Stimulated activated effector memory CD8-positive, alpha-beta T cell treated with anti-CD3 and anti-CD28 coated beads, Interleukin-12 subunit alpha, Interleukin-12 subunit beta, amount 100 ng/mL, for 72 hours (primary cell): ENCODE results near the gene CELSR1.
A peak's percentile ranks its signal among the peaks of the same experiment; 100 is the strongest.

ENCODE experiments used
- ATAC-seq: fragments of 150-1000 bp; cut with Tn5 transposase; 2 replicates; pipeline ENCODE4 v1.10.0; 2021
- DNase-seq, 2 donors: peaks; one replicate each; pipeline ENCODE4 v3.0.0; 2021 to 2022; ENCODE audit warnings: low spot score in 2 of 2
- H3K27ac Mint-ChIP-seq: one replicate; pipeline ENCODE4 v1.8.0; 2022; ENCODE audit warnings: mild to moderate bottlenecking, mixed read lengths
- H3K36me3 Mint-ChIP-seq: one replicate; pipeline ENCODE4 v1.8.0; 2022; ENCODE audit warnings: mild to moderate bottlenecking, mixed read lengths
- H3K4me1 Mint-ChIP-seq: one replicate; pipeline ENCODE4 v1.8.0; 2022; ENCODE audit warnings: mixed read lengths
- H3K4me3 Mint-ChIP-seq: one replicate; pipeline ENCODE4 v1.8.0; 2022; ENCODE audit warnings: mild to moderate bottlenecking, mixed read lengths
- H3K9me3 Mint-ChIP-seq: one replicate; pipeline ENCODE4 v1.8.0; 2022; ENCODE audit warnings: mixed read lengths

Gene CELSR1

DNA sequence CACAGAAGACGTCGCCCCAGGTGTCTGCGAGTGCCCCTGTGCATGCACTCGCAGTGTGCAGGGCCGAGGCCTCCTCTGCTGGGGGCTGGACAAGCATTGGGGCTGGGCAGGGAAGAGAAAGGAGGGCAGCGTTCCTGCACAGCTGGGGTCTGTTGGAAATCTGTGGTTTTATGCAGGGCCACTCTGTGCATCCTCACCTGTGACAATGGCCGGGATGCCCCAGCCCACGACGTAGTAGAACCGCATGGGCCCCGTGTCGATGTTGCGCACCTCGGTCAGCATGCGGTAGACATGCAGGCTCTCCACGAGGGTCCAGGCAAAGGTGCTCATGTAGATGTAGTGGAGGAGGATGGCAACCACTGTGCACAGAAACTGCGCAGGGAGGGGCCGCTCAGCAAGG lies 164.7 kb downstream of the CELSR1 start:
- Mint-ChIP-seq H3K36me3 (no peaks in the 10 kb centered on the region), H3K9me3 (peaks cover 4% of the 10 kb centered on the region), H3K4me3 (peak overlapping the region; percentile 6), H3K4me1 (peaks cover 62% of the 10 kb centered on the region), H3K27ac (no peak overlapping the region)
- DNase-seq: no peak
- no peak for ATAC-seq

DNA sequence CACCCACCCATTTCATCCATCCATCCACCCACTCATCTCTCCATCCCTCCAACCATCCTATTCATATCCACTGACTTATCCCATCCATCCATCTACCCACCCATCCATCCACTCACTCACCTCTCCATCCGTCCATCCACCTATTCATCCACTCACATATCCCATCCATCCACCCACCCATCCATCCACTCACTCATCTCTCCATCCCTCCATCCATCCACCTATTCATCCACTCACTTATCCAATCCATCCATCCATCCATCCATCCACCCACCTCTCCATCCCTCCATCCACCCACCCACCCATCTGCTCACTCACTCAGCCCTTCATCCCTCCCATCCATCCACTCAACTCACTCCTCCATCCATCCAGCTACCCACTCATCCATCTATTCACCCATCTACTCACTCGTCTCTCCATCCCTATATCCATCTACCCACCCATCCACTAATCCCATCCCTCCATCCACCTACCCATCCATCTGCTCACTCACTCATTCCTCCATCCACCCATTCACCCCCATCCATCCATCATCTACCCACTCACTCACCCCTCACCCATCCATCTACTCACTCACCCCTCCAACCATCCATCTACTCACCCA lies 165.7 kb downstream of the CELSR1 start:
- ATAC-seq (no peak), DNase-seq (no peak)
- Mint-ChIP-seq H3K36me3 (no peaks in the 10 kb centered on the region), H3K9me3 (peaks cover 4% of the 10 kb centered on the region), H3K27ac (no peak overlapping the region), H3K4me3 (peak overlapping the region; percentile 46), H3K4me1 (peaks cover 64% of the 10 kb centered on the region)

DNA sequence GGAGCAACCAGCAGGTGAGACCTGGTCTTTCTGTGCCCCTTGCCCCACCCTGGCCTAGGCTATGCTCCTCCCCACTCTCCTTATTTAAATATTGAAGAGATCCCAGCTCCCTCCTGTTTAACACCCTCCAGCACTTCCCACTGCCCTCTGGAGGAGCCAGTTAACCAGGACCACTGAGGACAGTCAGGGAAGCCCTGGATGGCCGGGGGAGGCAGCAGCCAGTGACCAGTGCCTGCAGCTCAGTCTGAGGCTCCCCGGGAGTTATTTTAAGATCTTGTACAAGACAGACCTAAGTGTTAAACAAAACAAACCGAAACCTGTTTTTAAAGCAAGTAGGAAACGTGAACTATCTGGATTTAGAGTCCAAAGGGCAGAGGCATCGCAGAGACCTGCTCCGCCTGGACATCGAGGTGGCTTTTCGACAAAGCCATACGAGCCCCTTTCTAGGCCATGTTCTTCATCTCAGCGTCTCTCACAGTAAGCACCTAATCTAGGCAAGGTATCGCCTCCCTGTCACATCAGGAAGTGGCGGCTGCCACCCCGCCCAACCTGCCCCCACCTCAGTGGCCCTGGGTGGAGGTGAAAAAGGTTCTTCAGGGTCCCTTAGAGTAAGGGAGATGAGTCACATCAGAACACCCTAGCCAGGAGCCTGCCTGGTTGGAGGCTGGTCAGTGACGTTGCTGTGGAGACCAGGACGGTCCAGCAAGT lies 166.7 kb downstream of the CELSR1 start:
- no peaks in the 10 kb centered on the region for H3K36me3 Mint-ChIP-seq
- DNase-seq: peak; percentile 30 to 55
- H3K27ac Mint-ChIP-seq: peak overlapping the region; percentile 60
- H3K9me3 Mint-ChIP-seq: peaks cover under 1% of the 10 kb centered on the region
- ATAC-seq: peak; percentile 69
- peak overlapping the region; percentile 46 for H3K4me3 Mint-ChIP-seq
- H3K4me1 Mint-ChIP-seq: peaks cover 64% of the 10 kb centered on the region

DNA sequence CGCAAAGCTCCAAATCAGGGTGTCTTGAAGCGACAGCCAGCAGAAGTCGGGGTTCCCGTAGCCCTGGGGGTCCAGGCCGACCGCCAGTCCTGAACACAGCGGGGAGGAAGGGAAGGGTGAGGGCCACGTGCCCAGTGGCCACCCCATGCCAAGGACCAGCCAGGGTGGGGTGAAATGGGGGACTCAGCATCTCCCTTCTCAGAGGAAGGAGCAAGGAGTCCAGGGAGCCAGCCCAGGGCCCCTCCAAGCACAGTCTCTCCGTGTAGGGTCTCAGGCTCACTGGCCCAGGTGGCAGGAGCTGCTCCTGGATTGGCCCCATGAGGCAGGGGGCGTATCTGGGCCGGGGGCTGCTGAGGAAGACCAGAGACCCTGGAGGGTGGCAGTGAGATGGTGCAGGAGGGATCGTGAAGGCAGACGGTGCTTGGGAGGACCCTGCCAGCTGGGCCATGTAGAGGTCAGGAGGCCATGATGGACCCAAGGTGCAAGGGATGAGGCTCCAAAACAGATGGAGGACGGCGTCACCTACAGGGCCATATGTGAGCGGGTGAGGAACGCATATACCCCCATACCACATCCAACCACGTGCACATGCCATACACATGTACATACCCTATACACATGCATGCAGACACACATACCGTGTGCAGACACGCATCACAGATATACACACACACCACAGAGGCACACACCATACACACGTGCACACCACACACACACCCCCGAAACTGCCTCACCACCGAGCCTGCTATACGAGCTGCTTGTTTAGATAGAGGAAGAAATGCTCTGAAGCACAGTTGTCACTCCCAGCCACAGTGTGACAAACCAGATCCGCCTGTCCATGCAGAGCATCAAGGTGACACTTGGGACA lies 167.5 kb downstream of the CELSR1 start:
- Mint-ChIP-seq H3K4me3 (peak overlapping the region; percentile 46), H3K36me3 (no peaks in the 10 kb centered on the region), H3K4me1 (peaks cover 60% of the 10 kb centered on the region), H3K9me3 (no peaks in the 10 kb centered on the region), H3K27ac (peak overlapping the region; percentile 60)
- DNase-seq (no peak), ATAC-seq (peak; percentile 40)

DNA sequence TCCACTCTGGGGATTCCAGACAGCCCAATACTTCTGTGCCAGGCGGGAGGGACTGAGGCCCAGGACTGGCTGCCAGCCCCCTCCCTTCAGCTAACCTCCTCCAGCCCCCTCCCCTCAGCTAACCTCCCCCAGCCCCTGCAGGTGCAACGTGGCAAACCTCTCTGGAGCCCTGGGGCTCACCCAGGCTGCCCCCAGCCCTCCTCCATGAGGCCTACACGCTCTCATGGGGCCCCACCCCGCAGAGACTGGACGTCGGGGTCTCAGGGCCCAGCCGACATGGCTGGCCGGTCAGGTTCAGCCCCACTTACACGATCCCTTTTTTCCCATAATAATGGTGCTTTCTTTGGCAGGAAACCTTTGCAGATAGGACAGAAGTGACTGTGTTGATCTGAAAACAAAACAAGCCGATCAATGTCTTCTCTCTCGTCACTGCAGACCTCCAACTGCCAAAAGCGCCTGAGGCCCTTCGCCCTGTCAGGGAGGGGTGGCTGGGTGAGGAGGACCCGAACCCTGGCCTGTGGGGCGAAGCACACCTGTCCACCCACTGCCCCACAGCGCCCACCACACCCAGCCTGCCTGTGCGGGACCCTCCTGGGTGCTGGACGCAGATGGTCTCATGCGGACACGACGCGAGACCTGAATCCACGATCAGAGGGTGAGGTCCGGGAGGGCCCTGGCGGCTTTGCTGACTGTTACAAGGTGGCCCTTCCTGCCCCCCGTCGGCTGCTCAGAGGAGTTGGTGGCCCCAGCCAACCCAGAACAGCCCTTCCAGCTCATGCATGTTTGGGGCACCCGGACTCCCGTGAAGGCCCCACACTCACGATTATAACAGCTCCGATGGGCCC lies 168.3 kb downstream of the CELSR1 start:
- H3K4me3 Mint-ChIP-seq: no peak overlapping the region
- H3K4me1 Mint-ChIP-seq: peaks cover 55% of the 10 kb centered on the region
- DNase-seq (no peak), ATAC-seq (no peak)
- H3K9me3 Mint-ChIP-seq: no peaks in the 10 kb centered on the region
- peak overlapping the region; percentile 68 for H3K27ac Mint-ChIP-seq
- no peaks in the 10 kb centered on the region for H3K36me3 Mint-ChIP-seq

DNA sequence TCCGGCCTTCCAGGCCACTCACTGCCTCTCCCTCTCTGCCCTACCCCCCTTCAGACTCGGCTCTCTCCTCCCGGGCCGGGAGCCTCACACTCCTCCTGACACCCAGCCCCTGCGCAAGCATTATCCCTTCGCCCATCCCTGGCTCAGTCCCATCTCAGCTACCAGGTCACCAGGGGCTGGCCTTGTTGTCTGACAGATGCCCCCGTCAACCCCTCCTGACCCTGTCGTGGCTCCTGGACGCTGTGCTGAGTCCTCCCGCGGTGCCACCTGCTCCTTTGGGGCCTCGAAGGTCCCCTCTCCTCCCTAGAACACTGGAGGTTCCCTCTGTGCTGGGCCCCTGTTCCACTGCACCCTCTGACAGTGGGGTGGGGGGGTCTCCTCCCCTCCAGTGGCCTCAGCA lies 169.0 kb downstream of the CELSR1 start:
- Mint-ChIP-seq H3K9me3 (no peaks in the 10 kb centered on the region), H3K36me3 (no peaks in the 10 kb centered on the region), H3K4me3 (no peak overlapping the region), H3K4me1 (peaks cover 49% of the 10 kb centered on the region), H3K27ac (peak overlapping the region; percentile 68)
- DNase-seq (no peak), ATAC-seq (no peak)

DNA sequence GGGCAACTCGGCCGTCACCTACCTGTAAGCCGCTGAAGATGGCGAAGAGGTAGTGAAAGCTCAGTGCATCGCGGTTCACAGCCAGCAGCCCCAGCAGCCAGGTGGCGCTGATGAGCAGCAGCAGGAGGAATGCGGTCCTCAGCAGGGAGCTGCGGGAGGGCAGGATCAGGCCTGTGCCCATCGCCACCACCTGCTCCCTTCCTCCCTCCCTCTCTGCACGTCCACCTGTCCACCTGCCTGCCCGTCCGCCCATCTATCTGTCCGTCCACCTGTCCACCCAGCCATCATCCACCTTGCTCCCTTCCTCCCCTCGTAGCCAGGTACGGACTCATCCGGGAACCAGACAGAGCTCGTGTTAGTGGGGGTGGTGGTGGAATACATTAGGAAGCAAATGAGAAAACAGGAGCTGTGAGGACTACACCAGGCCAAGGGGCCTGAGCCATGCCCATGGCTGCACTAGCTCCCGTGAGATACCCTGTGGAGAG lies 169.7 kb downstream of the CELSR1 start:
- Mint-ChIP-seq H3K36me3 (no peaks in the 10 kb centered on the region), H3K27ac (peak overlapping the region; percentile 68), H3K4me3 (no peak overlapping the region), H3K9me3 (no peaks in the 10 kb centered on the region), H3K4me1 (peaks cover 45% of the 10 kb centered on the region)
- DNase-seq (peak; percentile 71 to 86), ATAC-seq (peak; percentile 70)

DNA sequence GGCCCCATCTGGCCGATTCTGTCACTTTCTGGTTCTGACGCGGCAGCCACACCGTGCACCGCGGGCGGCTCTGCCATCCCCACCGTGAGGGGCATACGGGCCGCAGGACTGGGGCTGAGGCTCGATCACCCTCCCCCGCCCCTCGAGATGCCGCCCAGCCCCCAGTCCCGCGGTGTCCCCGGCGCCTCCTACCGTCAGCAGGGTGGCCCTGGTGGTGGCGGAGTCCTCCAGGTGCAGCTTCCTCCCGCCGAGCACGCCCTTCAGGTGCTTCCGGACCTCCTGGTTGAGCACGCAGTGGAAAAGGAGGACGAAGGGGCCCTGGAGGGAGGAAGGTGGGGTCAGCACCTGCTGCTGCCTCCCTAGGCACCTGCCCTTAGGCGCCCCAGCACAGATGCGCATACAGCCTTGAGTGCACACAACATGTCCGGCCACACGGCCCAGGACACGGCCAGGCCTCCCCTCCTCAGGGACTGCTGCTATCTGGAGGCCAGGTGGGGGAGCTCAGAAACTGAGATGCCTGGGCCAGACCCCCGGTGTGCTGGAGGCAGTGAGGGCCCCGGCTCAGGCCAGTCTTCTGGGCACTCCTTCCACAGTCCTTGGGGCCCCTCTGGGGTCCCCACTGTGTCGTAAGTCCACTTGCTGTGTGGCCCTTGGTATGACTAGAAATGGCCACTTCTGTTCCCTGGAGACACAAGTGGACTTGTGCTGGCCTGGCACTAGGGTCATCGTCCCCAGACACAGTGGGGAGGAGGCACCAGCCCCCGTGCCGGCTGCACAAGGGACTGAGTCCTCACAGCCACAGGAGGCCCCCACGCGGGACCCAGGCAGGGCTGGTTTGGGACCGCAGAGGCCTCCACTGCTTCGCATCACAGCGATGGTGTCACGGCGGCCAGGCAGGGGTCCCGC lies 170.4 kb downstream of the CELSR1 start:
- H3K4me1 Mint-ChIP-seq: peaks cover 38% of the 10 kb centered on the region
- H3K4me3 Mint-ChIP-seq: no peak overlapping the region
- H3K36me3 Mint-ChIP-seq: no peaks in the 10 kb centered on the region
- ATAC-seq: no peak
- H3K9me3 Mint-ChIP-seq: no peaks in the 10 kb centered on the region
- H3K27ac Mint-ChIP-seq: peak overlapping the region; percentile 68
- no peak for DNase-seq

DNA sequence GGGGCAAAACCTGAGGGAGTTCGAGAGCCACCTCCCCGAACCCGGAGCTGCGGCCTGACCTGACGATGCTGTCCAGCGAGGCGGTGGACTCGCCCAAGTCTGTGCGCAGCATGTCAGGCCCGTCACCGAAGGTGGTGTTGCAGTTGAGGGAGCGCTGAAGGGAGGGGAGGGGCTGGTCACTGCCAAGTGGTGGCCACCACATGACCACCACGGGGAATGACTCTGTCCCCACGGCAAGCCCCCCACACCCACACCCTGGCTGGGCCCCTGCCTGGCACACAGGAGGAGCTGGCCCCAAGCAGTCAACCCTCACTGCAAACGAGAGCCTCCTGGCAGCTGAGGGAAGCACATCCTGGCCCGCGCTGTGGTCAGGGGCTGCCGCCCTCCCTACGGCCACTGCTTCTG lies 171.1 kb downstream of the CELSR1 start:
- no peak for ATAC-seq
- DNase-seq: no peak
- H3K4me1 Mint-ChIP-seq: peaks cover 31% of the 10 kb centered on the region
- no peaks in the 10 kb centered on the region for H3K36me3 Mint-ChIP-seq
- H3K4me3 Mint-ChIP-seq: no peak overlapping the region
- no peak overlapping the region for H3K27ac Mint-ChIP-seq
- no peaks in the 10 kb centered on the region for H3K9me3 Mint-ChIP-seq

DNA sequence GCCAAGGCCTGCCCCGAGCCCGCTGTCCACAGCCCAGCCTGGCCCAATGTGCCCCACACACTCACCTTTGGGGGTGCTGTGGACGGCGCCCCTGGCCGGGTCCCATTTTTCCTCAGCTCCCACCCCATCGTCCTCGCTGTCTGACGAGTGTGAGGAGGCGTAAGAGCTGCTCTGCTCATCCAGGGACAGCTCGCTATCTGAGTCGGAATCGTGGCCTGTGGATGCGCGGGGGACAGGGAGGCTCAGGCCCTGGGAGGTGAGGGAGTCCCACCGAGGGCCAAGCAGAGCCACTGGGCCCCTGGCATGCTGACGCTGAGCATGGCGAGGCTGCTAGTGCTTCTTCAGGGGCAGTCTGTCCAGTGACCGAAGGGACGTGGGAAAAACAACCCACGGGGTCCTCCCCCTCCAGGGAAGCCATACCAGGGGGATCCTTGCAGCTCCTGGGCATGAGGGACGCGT lies 172.2 kb downstream of the CELSR1 start:
- DNase-seq (no peak), ATAC-seq (no peak)
- Mint-ChIP-seq H3K4me1 (peaks cover 19% of the 10 kb centered on the region), H3K4me3 (no peak overlapping the region), H3K9me3 (no peaks in the 10 kb centered on the region), H3K36me3 (no peaks in the 10 kb centered on the region), H3K27ac (no peak overlapping the region)

DNA sequence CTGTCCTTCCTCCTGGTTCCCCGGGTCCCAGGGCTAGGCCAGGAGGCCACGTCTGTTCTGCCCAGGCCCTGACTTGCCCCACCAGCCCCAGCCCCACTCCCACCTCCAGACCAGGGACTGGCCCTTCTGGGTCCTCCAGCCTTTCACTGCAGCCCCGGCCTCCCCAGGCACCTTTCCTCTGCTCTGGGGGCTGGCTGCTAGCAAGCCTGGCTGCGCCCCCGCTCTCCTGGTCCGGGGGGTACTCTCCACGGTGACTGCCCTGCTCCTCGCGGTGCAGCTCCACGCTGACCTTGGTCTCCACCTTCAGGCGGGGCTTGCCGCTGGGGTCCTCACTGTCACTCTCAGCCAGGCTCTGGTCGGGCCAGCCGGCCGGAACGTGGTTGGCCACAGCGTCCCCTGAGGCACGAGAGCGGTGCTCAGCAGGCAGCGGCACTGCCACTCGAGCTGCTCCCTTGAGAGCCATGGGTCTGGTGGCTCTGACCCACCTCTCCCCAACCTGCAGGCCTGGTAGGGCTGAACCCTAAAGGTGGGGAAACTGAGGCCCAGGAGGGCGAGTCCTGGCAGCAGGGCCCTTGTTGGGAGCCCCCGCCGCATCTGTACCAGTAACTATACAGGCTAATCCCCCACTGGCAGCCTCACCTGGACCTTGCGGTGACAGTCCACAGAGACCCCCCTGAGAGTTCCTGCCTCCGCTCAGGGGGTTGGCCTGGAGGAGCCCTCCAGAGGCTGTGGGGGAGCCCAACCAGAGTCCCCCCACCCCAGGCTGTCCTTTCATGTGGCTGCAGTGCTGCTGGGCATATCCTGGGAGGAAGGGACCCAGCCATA lies 172.9 kb downstream of the CELSR1 start:
- peaks cover 13% of the 10 kb centered on the region for H3K4me1 Mint-ChIP-seq
- H3K4me3 Mint-ChIP-seq: no peak overlapping the region
- no peak for DNase-seq
- H3K27ac Mint-ChIP-seq: no peak overlapping the region
- no peaks in the 10 kb centered on the region for H3K9me3 Mint-ChIP-seq
- no peaks in the 10 kb centered on the region for H3K36me3 Mint-ChIP-seq
- no peak for ATAC-seq

DNA sequence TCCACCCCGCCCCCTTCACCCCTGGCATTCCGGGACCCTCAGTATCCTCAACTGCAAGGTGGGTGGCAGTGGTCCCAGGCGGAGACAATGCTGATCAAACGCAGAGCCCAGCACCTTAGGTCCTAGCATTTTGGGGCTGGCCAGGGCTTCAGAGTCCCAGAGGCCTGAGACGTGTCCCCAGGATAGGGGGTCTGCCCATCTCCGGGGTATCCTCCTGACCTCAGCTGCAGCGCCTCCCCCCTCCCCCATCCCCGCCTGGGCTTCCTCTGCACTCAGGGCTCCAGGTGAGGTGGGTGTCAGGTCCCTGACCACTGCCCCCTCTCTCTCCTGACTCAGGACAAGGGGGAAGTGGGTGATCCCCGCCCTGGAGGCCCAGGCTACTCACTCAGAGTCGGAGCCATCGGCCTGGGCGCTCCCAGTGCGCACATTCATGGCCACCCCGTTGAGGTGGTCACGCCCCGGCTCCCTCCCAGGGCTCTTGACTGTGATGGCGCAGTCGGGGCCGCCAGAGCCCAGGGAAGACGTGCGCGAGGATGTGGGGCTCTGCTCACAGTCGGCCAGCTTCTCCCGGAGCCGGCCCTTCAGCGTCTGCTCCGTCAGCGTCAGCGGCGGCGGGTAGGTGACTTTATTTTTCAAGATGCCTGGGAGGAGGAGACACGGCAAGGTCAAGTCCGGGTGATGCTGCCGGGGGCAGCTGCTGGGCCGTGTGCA lies 173.7 kb downstream of the CELSR1 start:
- Mint-ChIP-seq H3K4me1 (peaks cover 7% of the 10 kb centered on the region), H3K9me3 (no peaks in the 10 kb centered on the region), H3K27ac (no peak overlapping the region), H3K4me3 (no peak overlapping the region), H3K36me3 (peaks cover 3% of the 10 kb centered on the region)
- DNase-seq: no peak
- ATAC-seq: no peak
